CD4-positive, alpha-beta T cell (primary cell): ENCODE results near the gene HIPK2. TPM values are rescaled to one million over a fixed set of nuclear protein-coding genes. Genes with fewer than 3 reads are reported as not detected.

Source experiments
- ATAC-seq: fragments of 200-7000 bp; cut with Tn5 transposase; one replicate; pipeline ENCODE4 v1.10.0; 2022; ENCODE audit warnings: mild to moderate bottlenecking; ENCODE audit not compliant: poor library complexity
- CTCF ChIA-PET: fragments of 350-600 bp; sonication (Branson Sonifier 250); formaldehyde crosslinking; loops from one replicate; lab custom pipeline; 2021; ENCODE audit warnings: antibody characterized with exemption, inconsistent platforms; lab: Charles Lee
- POLR2A ChIA-PET: fragments of 350-600 bp; sonication (Branson Sonifier 250); formaldehyde crosslinking; loops from one replicate; lab custom pipeline; 2021; ENCODE audit warnings: antibody characterized with exemption, inconsistent platforms; lab: Charles Lee
- DNase-seq, 14 experiments: peaks; one replicate each; pipeline ENCODE4 v3.0.0-alpha.2; 2013 to 2020; ENCODE audit warnings: mixed read lengths in 2 of 14
- H3K27ac ChIP-seq, 2 donors: one replicate each; pipeline versions ENCODE4 v1.5.1 to v1.7.0; 2013; ENCODE audit warnings: low read length in 2 of 2, low read depth in 1 of 2, mild to moderate bottlenecking in 1 of 2
- H3K27me3 ChIP-seq, 2 experiments: 1 replicate in 1 of 2; 2 replicates in 1 of 2; pipeline versions ENCODE4 v1.6.1 to v1.7.0; 2013; ENCODE audit warnings: low read length in 2 of 2, control low read depth in 1 of 2, mild to moderate bottlenecking in 1 of 2, moderate library complexity in 1 of 2; ENCODE audit not compliant: insufficient read depth in 2 of 2, control insufficient read depth in 1 of 2
- H3K36me3 ChIP-seq: one replicate; pipeline ENCODE4 v1.6.1; 2013; ENCODE audit warnings: low read length, control low read depth; ENCODE audit not compliant: insufficient read depth
- H3K4me1 ChIP-seq: one replicate; pipeline ENCODE4 v1.6.1; 2013; ENCODE audit warnings: low read length, control low read depth; ENCODE audit not compliant: insufficient read depth
- H3K4me3 ChIP-seq: one replicate; pipeline ENCODE4 v1.5.1; 2013; ENCODE audit warnings: mild to moderate bottlenecking, low read length, moderate library complexity
- H3K9me3 ChIP-seq, 2 experiments: 1 replicate in 1 of 2; 2 replicates in 1 of 2; pipeline versions ENCODE4 v1.6.1 to v1.7.0; 2013; ENCODE audit warnings: low read length in 2 of 2, mild to moderate bottlenecking in 2 of 2, control low read depth in 1 of 2, moderate library complexity in 1 of 2; ENCODE audit not compliant: control insufficient read depth in 1 of 2, insufficient read depth in 1 of 2
- H3K27ac Mint-ChIP-seq: one replicate; pipeline ENCODE4 v1.8.0; 2020; ENCODE audit warnings: mixed read lengths
- H3K27me3 Mint-ChIP-seq: one replicate; pipeline ENCODE4 v1.8.0; 2021; ENCODE audit warnings: mixed read lengths
- H3K36me3 Mint-ChIP-seq: one replicate; pipeline ENCODE4 v1.8.0; 2021; ENCODE audit warnings: low read depth, mixed read lengths
- H3K4me1 Mint-ChIP-seq: one replicate; pipeline ENCODE4 v1.8.0; 2021; ENCODE audit warnings: low read depth, mixed read lengths
- H3K4me3 Mint-ChIP-seq: one replicate; pipeline ENCODE4 v1.8.0; 2020; ENCODE audit warnings: mild to moderate bottlenecking, mixed read lengths
- H3K9me3 Mint-ChIP-seq: one replicate; pipeline ENCODE4 v1.8.0; 2020; ENCODE audit warnings: mixed read lengths
- intact Hi-C, 2 experiments: fragments of 100-400 bp; cut with DNase I in 1 of 2; cut with micrococcal nuclease in 1 of 2; formaldehyde crosslinking; loops; one replicate each; pipeline versions ENCODE4 v1.15.1 to v1.9.0; 2023 to 2025; cut with DNase I, micrococcal nuclease
- total RNA-seq, 174 experiments: library from RNA in 2 of 174; stranded (reverse) in 2 of 174; gene quantifications; one replicate each; pipeline ENCODE4 v1.2.3 and lab custom pipeline; 2021 to 2026
- TF ChIP-seq, protein P1 (sequence below): fragments of 200-600 bp; IDR thresholded peaks from one replicate; pipeline ENCODE4 v1.8.0; 2022; ENCODE audit warnings: antibody characterized with exemption, mild to moderate bottlenecking

HIPK2 gene
- total RNA-seq, 2 experiments from 2014 or later, result 36.5 to 37.0 TPM

DNA sequence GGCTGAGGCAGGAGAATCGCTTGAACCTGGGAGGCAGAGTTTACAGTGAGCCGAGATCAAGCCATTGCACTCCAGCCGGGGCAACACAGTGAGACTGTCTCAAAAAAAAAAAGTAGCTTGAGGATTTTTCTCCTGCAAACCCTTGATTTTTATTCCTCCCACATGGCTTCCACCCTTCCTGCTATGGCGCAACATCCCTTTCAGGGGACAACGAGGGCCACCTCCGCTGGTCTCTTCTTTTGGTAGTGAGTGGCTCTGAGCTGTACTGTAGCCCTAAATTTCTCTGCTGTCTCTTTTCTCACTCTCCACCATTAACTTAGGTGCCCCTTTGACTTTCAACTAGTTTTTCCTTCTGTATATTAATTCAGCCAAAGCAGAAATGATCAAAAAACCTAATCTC, 113.4 kb downstream of the HIPK2 start:
- Mint-ChIP-seq H3K9me3 (no peaks in the 10 kb centered on the region), H3K27ac (no peak overlapping the region), H3K4me1 (peaks cover 39% of the 10 kb centered on the region), H3K36me3 (peaks cover 5% of the 10 kb centered on the region), H3K27me3 (no peaks in the 10 kb centered on the region), H3K4me3 (no peak overlapping the region)
- H3K4me1 ChIP-seq, result peaks cover 4% of the 10 kb centered on the region
- H3K9me3 ChIP-seq, result no peaks in the 10 kb centered on the region
- POLR2A ChIA-PET, result no interaction called here
- H3K36me3 ChIP-seq, result no peaks in the 10 kb centered on the region
- TF ChIP-seq, protein P1, sequence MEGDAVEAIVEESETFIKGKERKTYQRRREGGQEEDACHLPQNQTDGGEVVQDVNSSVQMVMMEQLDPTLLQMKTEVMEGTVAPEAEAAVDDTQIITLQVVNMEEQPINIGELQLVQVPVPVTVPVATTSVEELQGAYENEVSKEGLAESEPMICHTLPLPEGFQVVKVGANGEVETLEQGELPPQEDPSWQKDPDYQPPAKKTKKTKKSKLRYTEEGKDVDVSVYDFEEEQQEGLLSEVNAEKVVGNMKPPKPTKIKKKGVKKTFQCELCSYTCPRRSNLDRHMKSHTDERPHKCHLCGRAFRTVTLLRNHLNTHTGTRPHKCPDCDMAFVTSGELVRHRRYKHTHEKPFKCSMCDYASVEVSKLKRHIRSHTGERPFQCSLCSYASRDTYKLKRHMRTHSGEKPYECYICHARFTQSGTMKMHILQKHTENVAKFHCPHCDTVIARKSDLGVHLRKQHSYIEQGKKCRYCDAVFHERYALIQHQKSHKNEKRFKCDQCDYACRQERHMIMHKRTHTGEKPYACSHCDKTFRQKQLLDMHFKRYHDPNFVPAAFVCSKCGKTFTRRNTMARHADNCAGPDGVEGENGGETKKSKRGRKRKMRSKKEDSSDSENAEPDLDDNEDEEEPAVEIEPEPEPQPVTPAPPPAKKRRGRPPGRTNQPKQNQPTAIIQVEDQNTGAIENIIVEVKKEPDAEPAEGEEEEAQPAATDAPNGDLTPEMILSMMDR, result no peak
- no peak for ATAC-seq
- no peak overlapping the region for H3K27ac ChIP-seq
- intact Hi-C loops, result no loop called here
- H3K27me3 ChIP-seq, result no peaks in the 10 kb centered on the region
- DNase-seq, result no peak
- H3K4me3 ChIP-seq, result no peak overlapping the region
- CTCF ChIA-PET, result no interaction called here

DNA sequence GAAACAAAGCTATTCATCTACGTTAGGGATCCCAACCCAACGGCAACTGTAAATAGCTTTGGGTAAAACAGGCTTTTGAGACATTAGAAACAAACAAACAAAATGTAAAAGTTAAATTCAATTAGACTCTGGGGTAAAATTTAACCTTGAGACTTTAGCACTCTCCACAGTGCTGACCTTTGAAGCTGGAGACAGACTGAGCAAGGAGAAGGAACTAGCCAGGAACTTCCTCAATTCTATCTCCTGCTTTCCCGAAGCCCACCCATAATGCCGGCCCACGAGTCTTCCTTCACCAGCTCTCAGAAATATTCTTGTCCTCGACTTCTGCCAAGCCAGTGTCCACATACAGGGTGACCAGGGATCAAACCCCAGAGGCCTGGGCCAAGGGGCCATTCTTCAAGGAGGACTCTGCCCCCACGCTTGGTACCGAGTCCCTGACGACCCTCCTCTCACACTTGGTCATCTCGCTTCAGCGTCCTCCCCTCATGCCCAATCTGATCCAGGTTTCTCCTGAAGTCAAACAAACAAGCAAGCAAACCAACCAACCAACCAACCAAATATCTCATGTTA, 114.1 kb downstream of the HIPK2 start:
- no peak overlapping the region for H3K27ac ChIP-seq
- DNase-seq, result no peak
- H3K9me3 ChIP-seq, result no peaks in the 10 kb centered on the region
- H3K4me3 ChIP-seq, result no peak overlapping the region
- H3K4me1 ChIP-seq, result peaks cover 8% of the 10 kb centered on the region
- no peaks in the 10 kb centered on the region for H3K27me3 ChIP-seq
- ATAC-seq, result no peak
- Mint-ChIP-seq H3K4me3 (no peak overlapping the region), H3K4me1 (peaks cover 38% of the 10 kb centered on the region), H3K27me3 (no peaks in the 10 kb centered on the region), H3K36me3 (peaks cover 5% of the 10 kb centered on the region), H3K27ac (no peak overlapping the region), H3K9me3 (no peaks in the 10 kb centered on the region)
- TF ChIP-seq, protein P1, result no peak
- CTCF ChIA-PET, result interaction anchor here (2.2 kb wide), 1 partner anchor 18 kb away, joined by 8 read pairs; no protein-coding TSS in a partner anchor
- no peaks in the 10 kb centered on the region for H3K36me3 ChIP-seq
- intact Hi-C loops, result no loop called here
- POLR2A ChIA-PET, result interaction anchor here (0.8 kb wide), 1 partner anchor 814 kb away, joined by 3 read pairs; no protein-coding TSS in a partner anchor

DNA sequence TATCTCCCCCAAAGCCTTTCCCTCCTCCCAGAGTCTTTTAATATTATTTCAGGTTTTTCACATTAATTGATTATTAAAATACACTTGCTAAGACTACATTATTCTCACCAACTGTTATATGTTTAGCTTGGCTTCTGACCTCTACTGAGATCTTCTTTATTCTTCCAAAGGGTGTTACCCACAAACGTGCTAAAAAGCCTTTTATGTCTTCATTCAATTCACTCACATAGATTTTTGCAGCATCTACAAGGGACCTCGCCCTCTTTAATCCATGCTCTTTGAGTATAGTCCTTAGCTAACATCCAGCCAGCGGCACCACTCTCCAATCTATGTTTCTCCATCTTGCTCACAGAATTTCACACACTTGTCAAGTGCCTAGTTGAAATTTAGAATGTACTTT, 115.9 kb downstream of the HIPK2 start:
- POLR2A ChIA-PET, result interaction anchor here (0.7 to 1.2 kb wide), 3 partner anchors 14 to 117 kb away, joined by 3 read pairs; no protein-coding TSS in a partner anchor
- Mint-ChIP-seq H3K9me3 (no peaks in the 10 kb centered on the region), H3K36me3 (peaks cover 9% of the 10 kb centered on the region), H3K4me1 (peaks cover 53% of the 10 kb centered on the region), H3K27ac (no peak overlapping the region), H3K27me3 (no peaks in the 10 kb centered on the region), H3K4me3 (no peak overlapping the region)
- CTCF ChIA-PET, result interaction anchor here (2.2 kb wide), 1 partner anchor 16 kb away, joined by 8 read pairs; no protein-coding TSS in a partner anchor
- TF ChIP-seq, protein P1, result no peak
- ATAC-seq (no peak), DNase-seq (no peak)
- intact Hi-C loops, result no loop called here
- H3K27me3 ChIP-seq, result no peaks in the 10 kb centered on the region
- no peaks in the 10 kb centered on the region for H3K9me3 ChIP-seq
- H3K27ac ChIP-seq, result no peak overlapping the region
- no peak overlapping the region for H3K4me3 ChIP-seq
- H3K36me3 ChIP-seq, result no peaks in the 10 kb centered on the region
- H3K4me1 ChIP-seq, result peaks cover 8% of the 10 kb centered on the region
